Natural killer cell (primary cell): ENCODE measurements around the gene CARD8. TPM values are rescaled to one million over a fixed set of nuclear protein-coding genes. Genes with fewer than 3 reads are reported as not detected.
"Not testable (repeated sequence)": the region's sequence is repeated elsewhere in the genome, so short reads cannot be mapped to it uniquely, and the experiment has no call there.

Source experiments
- ATAC-seq, 3 donors: fragments of 150-1000 bp in 2 of 3; fragments of 200-7000 bp in 1 of 3; cut with Tn5 transposase; 1 replicate in 1 of 3; 2 replicates in 2 of 3; pipeline ENCODE4 v1.10.0; 2021; ENCODE audit warnings: mild to moderate bottlenecking in 2 of 3, moderate library complexity in 2 of 3
- DNase-seq, 2 donors: peaks; one replicate each; pipeline versions ENCODE4 v3.0.0 to v3.0.0-alpha.2; 2013 to 2021; ENCODE audit warnings: mixed read lengths in 1 of 2
- H3K27ac ChIP-seq: one replicate; pipeline ENCODE4 v1.5.1; 2013; ENCODE audit warnings: mild to moderate bottlenecking, low read length
- H3K27me3 ChIP-seq: one replicate; pipeline ENCODE4 v1.6.1; 2013; ENCODE audit warnings: low read length; ENCODE audit not compliant: control insufficient read depth, insufficient read depth
- H3K36me3 ChIP-seq: one replicate; pipeline ENCODE4 v1.6.1; 2013; ENCODE audit warnings: low read length; ENCODE audit not compliant: control insufficient read depth, insufficient read depth
- H3K4me1 ChIP-seq: one replicate; pipeline ENCODE4 v1.6.1; 2013; ENCODE audit warnings: low read length; ENCODE audit not compliant: control insufficient read depth, insufficient read depth
- H3K4me3 ChIP-seq: one replicate; pipeline ENCODE4 v1.5.1; 2013; ENCODE audit warnings: low read length
- H3K9me3 ChIP-seq: one replicate; pipeline ENCODE4 v1.6.1; 2013; ENCODE audit warnings: low read length; ENCODE audit not compliant: control insufficient read depth, insufficient read depth
- H3K27ac Mint-ChIP-seq, 2 donors: one replicate each; pipeline ENCODE4 v1.8.0; 2022; ENCODE audit warnings: mild to moderate bottlenecking in 2 of 2, mixed read lengths in 2 of 2, moderate library complexity in 1 of 2
- H3K27me3 Mint-ChIP-seq, 2 donors: one replicate each; pipeline ENCODE4 v1.8.0; 2022; ENCODE audit warnings: low read depth in 2 of 2, mixed read lengths in 2 of 2
- H3K36me3 Mint-ChIP-seq: one replicate; pipeline ENCODE4 v1.8.0; 2022; ENCODE audit warnings: mixed read lengths
- H3K4me1 Mint-ChIP-seq, 2 donors: one replicate each; pipeline ENCODE4 v1.8.0; 2022; ENCODE audit warnings: mixed read lengths in 2 of 2
- H3K4me3 Mint-ChIP-seq: one replicate; pipeline ENCODE4 v1.8.0; 2022; ENCODE audit warnings: mild to moderate bottlenecking, moderate library complexity, mixed read lengths
- H3K9me3 Mint-ChIP-seq, 2 donors: one replicate each; pipeline ENCODE4 v1.8.0; 2022; ENCODE audit warnings: mixed read lengths in 2 of 2
- WGBS: methylation state at CpG from one replicate; pipeline ENCODE4 v1.1.7; 2013; ENCODE audit warnings: missing lambda C conversion rate; ENCODE audit not compliant: insufficient coverage; 5-methylcytosine and 5-hydroxymethylcytosine counted together
- intact Hi-C: fragments of 100-400 bp; cut with micrococcal nuclease; formaldehyde crosslinking; loops from one replicate; pipeline ENCODE4 v1.14.2; 2022
- total RNA-seq, 4 donors: library from RNA; stranded (reverse); fragments of 120-200 nt in 1 of 4; gene quantifications; one replicate each; pipeline versions ENCODE4 v1.2.3 to v1.2.4, GENCODE V29; 2013 to 2022
- TF ChIP-seq, protein P1 (sequence below): fragments of 200-600 bp; IDR thresholded peaks from one replicate; pipeline ENCODE4 v1.8.0; 2022; ENCODE audit warnings: antibody characterized with exemption

The CARD8 gene
- total RNA-seq, 3 donors from 2014 or later (not counting 1 experiment from before 2014, with no cell fraction given), result 147 to 216 (median 154) TPM

DNA sequence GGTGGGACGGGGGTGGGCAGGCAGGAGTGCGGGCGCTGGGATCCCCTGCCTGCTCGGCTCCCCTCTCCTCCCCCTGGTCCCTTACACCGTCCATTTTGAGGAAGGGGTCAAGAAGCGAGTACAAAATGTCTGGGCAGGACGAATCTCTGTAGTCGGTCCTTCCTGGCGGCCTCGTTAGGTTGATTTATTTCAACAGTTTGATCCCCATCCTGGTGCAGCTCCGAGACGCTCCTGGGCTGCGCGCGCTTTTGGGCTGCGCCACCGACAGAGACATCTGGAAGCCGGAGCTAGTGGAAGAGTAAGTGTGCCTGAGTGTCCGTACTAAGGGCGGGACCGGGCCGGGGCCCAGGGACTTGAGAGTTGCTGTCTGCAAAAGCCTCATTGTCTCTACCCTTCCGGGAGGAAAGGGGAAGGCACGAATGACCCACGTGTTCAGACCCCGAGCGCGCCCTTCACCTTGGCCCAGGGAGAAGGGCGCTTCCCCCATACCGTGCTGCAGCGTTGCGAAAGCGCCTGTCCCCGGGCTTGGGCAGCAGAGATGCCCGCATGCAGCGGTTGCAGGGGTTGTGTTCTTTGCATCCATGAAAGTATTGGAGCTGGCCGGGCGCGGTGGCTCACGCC is 15.9 kb upstream of the CARD8 start:
- intact Hi-C loops, result no loop called here
- TF ChIP-seq, protein P1, sequence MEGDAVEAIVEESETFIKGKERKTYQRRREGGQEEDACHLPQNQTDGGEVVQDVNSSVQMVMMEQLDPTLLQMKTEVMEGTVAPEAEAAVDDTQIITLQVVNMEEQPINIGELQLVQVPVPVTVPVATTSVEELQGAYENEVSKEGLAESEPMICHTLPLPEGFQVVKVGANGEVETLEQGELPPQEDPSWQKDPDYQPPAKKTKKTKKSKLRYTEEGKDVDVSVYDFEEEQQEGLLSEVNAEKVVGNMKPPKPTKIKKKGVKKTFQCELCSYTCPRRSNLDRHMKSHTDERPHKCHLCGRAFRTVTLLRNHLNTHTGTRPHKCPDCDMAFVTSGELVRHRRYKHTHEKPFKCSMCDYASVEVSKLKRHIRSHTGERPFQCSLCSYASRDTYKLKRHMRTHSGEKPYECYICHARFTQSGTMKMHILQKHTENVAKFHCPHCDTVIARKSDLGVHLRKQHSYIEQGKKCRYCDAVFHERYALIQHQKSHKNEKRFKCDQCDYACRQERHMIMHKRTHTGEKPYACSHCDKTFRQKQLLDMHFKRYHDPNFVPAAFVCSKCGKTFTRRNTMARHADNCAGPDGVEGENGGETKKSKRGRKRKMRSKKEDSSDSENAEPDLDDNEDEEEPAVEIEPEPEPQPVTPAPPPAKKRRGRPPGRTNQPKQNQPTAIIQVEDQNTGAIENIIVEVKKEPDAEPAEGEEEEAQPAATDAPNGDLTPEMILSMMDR, result no peak
- Histone ChIP-seq H3K4me3 (peak overlapping the region; percentile 42), H3K27ac (no peak overlapping the region), H3K9me3 (no peaks in the 10 kb centered on the region), H3K27me3 (no peaks in the 10 kb centered on the region), H3K4me1 (peaks cover 16% of the 10 kb centered on the region), H3K36me3 (no peaks in the 10 kb centered on the region)
- peak; percentile 38 to 55 (median 41) for ATAC-seq
- no peaks in the 10 kb centered on the region for H3K36me3 Mint-ChIP-seq
- peak overlapping the region; percentile 83 for H3K4me3 Mint-ChIP-seq
- 9% methylated on average over 38 of the region's 40 CpGs for WGBS
- peak overlapping the region in 1 of 2 donors; percentile 70 for H3K27ac Mint-ChIP-seq
- peaks cover 0 to 8% of the 10 kb centered on the region in 2 donors for H3K27me3 Mint-ChIP-seq
- no peaks in the 10 kb centered on the region for H3K9me3 Mint-ChIP-seq
- peaks cover 12 to 24% of the 10 kb centered on the region in 2 donors for H3K4me1 Mint-ChIP-seq
- DNase-seq, result peak in 1 of 2 donors; percentile 26

DNA sequence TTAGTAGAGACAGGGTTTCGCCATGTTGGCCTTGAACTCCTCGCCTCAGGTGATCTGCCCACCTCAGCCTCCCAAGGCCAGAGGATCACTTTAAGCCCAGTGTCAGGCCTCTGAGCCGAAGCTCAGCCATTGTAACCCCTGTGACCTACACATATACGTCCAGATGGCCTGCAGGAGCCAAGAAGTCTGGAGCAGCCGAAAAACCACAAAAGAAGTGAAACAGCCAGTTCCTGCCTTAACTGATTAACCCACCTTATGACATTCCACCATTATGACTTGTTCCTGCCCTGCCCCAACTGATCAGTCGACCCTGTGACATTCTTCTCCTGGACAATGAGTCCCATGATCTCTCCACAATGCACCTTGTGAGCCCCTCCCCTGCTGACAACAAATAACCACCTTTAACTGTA is 13.9 kb upstream of the CARD8 start:
- H3K4me1 ChIP-seq, result peaks cover 16% of the 10 kb centered on the region
- intact Hi-C loops, H3K9me3 ChIP-seq, H3K27ac ChIP-seq, H3K36me3 Mint-ChIP-seq, H3K9me3 Mint-ChIP-seq, H3K36me3 ChIP-seq, ATAC-seq, H3K27ac Mint-ChIP-seq, H3K27me3 ChIP-seq, H3K27me3 Mint-ChIP-seq, H3K4me3 ChIP-seq, DNase-seq: not testable (repeated sequence)
- WGBS, result 78% methylated on average over 6 of the region's 6 CpGs
- Mint-ChIP-seq H3K4me3 (peak overlapping the region; percentile 88), H3K4me1 (peaks cover 12 to 24% of the 10 kb centered on the region in 2 donors)

DNA sequence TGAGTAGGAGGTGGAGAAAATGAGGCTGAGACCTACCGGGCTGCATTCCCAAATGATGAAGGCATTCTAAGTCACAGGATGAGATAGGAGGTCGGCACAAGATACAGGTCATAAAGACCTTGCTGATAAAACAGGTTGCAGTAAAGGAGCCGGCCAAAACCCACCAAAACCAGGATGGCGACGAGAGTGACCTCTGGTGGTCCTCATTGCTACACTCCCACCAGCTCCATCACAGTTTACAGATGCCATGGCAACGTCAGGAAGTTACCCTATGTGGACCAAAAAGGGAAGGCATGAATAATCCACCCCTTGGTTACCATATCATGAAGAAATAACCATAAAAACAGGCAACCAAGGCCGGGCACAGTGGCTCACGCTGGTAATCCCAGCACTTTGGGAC is 9.6 kb upstream of the CARD8 start:
- H3K4me1 ChIP-seq, intact Hi-C loops, H3K27me3 Mint-ChIP-seq, H3K27ac Mint-ChIP-seq, H3K27me3 ChIP-seq, H3K36me3 Mint-ChIP-seq, ATAC-seq, H3K9me3 ChIP-seq, H3K9me3 Mint-ChIP-seq, H3K4me3 ChIP-seq, H3K4me3 Mint-ChIP-seq, DNase-seq, H3K27ac ChIP-seq, H3K36me3 ChIP-seq: not testable (repeated sequence)
- peaks cover 5 to 10% of the 10 kb centered on the region in 2 donors for H3K4me1 Mint-ChIP-seq
- 36% methylated on average over 8 of the region's 8 CpGs for WGBS

DNA sequence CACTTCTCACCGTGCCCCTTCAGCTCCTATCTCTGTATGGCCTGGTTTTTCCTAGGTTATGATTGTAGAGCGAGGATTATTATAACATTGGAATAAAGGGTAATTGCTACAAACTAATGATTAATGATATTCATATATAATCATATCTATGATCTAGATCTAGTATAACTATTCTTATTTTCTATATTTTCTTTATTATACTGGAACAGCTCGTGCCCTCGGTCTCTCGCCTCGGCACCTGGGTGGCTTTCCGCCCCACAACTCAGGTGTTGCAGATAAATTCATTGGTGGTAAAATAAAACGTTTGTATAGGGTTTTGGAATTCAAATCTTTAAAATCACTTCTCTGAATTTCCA is 4.6 kb upstream of the CARD8 start:
- H3K4me1 ChIP-seq, result peaks cover 27% of the 10 kb centered on the region
- Mint-ChIP-seq H3K27ac (peak overlapping the region; percentile 92 to 94), H3K4me3 (peak overlapping the region; percentile 96), H3K4me1 (peaks cover 22 to 35% of the 10 kb centered on the region in 2 donors)
- H3K36me3 ChIP-seq, H3K9me3 ChIP-seq, H3K27me3 ChIP-seq, ATAC-seq, H3K27me3 Mint-ChIP-seq, H3K9me3 Mint-ChIP-seq, H3K36me3 Mint-ChIP-seq, DNase-seq: not testable (repeated sequence)
- intact Hi-C loops, result loop anchor here (1.0 to 2.0 kb wide), 2 partner anchors 57 to 90 kb away; partner anchors contain the start of genes LIG1 and ZSWIM9
- WGBS, result no CpG with 5 or more reads among the region's 8 CpGs
- H3K27ac ChIP-seq, result peak overlapping the region; percentile 85
- H3K4me3 ChIP-seq, result peak overlapping the region; percentile 47

DNA sequence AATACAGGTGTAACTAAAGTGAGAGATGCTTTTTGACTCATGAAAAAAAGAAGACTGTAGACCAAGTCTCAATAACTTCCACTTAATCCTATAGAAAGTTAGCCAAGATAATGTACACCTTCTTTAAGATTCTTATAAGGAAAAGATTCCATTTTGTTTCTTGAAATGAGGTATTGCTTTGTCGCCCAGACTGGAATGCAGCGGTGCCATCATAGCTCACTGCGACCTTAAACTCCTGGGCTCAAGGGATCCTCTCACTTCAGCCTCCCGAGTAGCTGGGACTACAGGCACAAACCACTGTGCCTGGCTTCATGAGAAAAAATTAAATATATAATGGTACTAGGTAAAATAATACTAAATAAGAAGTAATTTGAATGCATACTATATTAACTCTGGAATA is 3.3 kb upstream of the CARD8 start:
- Mint-ChIP-seq H3K4me1 (peaks cover 33 to 44% of the 10 kb centered on the region in 2 donors), H3K27ac (peak overlapping the region; percentile 92 to 94)
- not testable (repeated sequence) for DNase-seq, ATAC-seq, H3K27me3 ChIP-seq, H3K36me3 ChIP-seq, H3K4me3 Mint-ChIP-seq, H3K27me3 Mint-ChIP-seq, H3K9me3 Mint-ChIP-seq, H3K4me3 ChIP-seq, H3K9me3 ChIP-seq, H3K36me3 Mint-ChIP-seq
- intact Hi-C loops, result loop anchor here (1.0 kb wide), 1 partner anchor 10 kb away; no protein-coding TSS in a partner anchor
- WGBS, result 75% methylated on average over 3 of the region's 4 CpGs
- peaks cover 40% of the 10 kb centered on the region for H3K4me1 ChIP-seq
- H3K27ac ChIP-seq, result peak overlapping the region; percentile 85
